ENCODE results near the gene C2CD4C. TPM values are rescaled to one million over a fixed set of nuclear protein-coding genes. Genes with fewer than 3 reads are reported as not detected.

The C2CD4C gene
- total RNA-seq, 1 experiment from 2014 or later = 7.1 TPM

- POLR2A ChIA-PET = no interaction called here
- DNase-seq (ENCODE audit: low read depth, low spot score) = no peak
- no peak overlapping the region for H3K9ac ChIP-seq (ENCODE audit: low read length)
- no peak for ATAC-seq
- RAD21 ChIA-PET (ENCODE audit: low non-redundant PET in 1 of 2, low total read pairs in 2 of 2, uncharacterized antibody in 2 of 2, unreplicated experiment in 2 of 2) = no interaction called here
- peaks cover 0 to 9% of the 10 kb centered on the region in 2 experiments; a peak in 1 of 4 replicates for H3K9me3 ChIP-seq (ENCODE audit: control insufficient read depth in 1 of 2, insufficient read depth in 1 of 2, low read depth in 1 of 2, low read length in 2 of 2)
- no peaks in the 10 kb centered on the region for H4K20me1 ChIP-seq (ENCODE audit: insufficient read depth)
- no peaks in the 10 kb centered on the region for H3K4me1 ChIP-seq (ENCODE audit: control insufficient read depth in 1 of 2, insufficient read depth in 2 of 2, low read length in 2 of 2)
- H3K9me2 ChIP-seq (ENCODE audit: insufficient read depth) = no peaks in the 10 kb centered on the region
- H3K4me2 ChIP-seq (ENCODE audit: low read length) = no peak overlapping the region
- intact Hi-C loops (cut with micrococcal nuclease) = no loop called here
- H3K79me2 ChIP-seq (ENCODE audit: insufficient read depth, low read length) = no peaks in the 10 kb centered on the region
- TF ChIP-seq CEBPB (IDR thresholded peaks at IDR 0.05; ENCODE audit: low read depth) (no peak), ZFX (IDR thresholded peaks at IDR 0.05) (no peak), POLR2A (IDR thresholded peaks at IDR 0.05; ENCODE audit: borderline replicate concordance, extremely low read depth, insufficient read depth, insufficient read length) (no peak), ATF3 (IDR thresholded peaks at IDR 0.05) (no peak), SP1 (IDR thresholded peaks at IDR 0.05; ENCODE audit: low read depth) (no peak), ZBTB33 (IDR thresholded peaks at IDR 0.05; ENCODE audit: extremely low read depth, insufficient replicate concordance, low read length) (no peak), EZH2phosphoT487 (IDR thresholded peaks at IDR 0.05; ENCODE audit: borderline replicate concordance) (no peak), JUND (IDR thresholded peaks at IDR 0.05) (no peak), REST (IDR thresholded peaks at IDR 0.05; ENCODE audit: low read depth) (no peak), CTCF (IDR thresholded peaks at IDR 0.05 in 2 of 3, conservative IDR thresholded peaks at IDR 0.05 in 1 of 3; ENCODE audit: borderline replicate concordance in 1 of 3, insufficient read depth in 1 of 3, low read depth in 2 of 3, low read length in 2 of 3) (no peak), SRF (IDR thresholded peaks at IDR 0.05; ENCODE audit: low read depth) (no peak), EZH2 (IDR thresholded peaks at IDR 0.05) (no peak)
- H3K27me3 ChIP-seq (ENCODE audit: insufficient read depth, low read length) = no peaks in the 10 kb centered on the region
- H3K36me3 ChIP-seq (ENCODE audit: control insufficient read depth in 1 of 2, insufficient read depth in 2 of 2, low read length in 2 of 2) = no peaks in the 10 kb centered on the region
- CTCF ChIA-PET = no interaction called here
- H2AFZ ChIP-seq (ENCODE audit: low read depth, low read length, poor library complexity, severe bottlenecking) = no peak overlapping the region
- no peak overlapping the region for H3K27ac ChIP-seq (ENCODE audit: low read depth, low read length)
- H3K4me3 ChIP-seq (replicated peaks in 1 of 2; ENCODE audit: low read depth in 1 of 2, low read length in 2 of 2) = no peak overlapping the region
- BruUV-seq (replicated peaks) = no TSS peak
These were observed 16.5 kb downstream of the C2CD4C start for GRCh38 chr19:392375-392970.

Data from HCT116 (cell line).